Glutamatergic neuron (in vitro differentiated cells): Measurements from ENCODE around the gene KLF18. TPM values are rescaled to one million over a fixed set of nuclear protein-coding genes. Genes with fewer than 3 reads are reported as not detected.

Experiments used
- DNase-seq: peaks from one replicate; pipeline ENCODE4 v3.0.0; 2022
- H3K27ac Mint-ChIP-seq: one replicate; pipeline ENCODE4 v1.8.0; 2020; ENCODE audit warnings: mild to moderate bottlenecking, mixed read lengths, inconsistent platforms; ENCODE audit not compliant: unreplicated experiment
- H3K27me3 Mint-ChIP-seq: one replicate; pipeline ENCODE4 v1.8.0; 2020; ENCODE audit warnings: mild to moderate bottlenecking, moderate library complexity, mixed read lengths, inconsistent platforms; ENCODE audit not compliant: unreplicated experiment
- H3K36me3 Mint-ChIP-seq: one replicate; pipeline ENCODE4 v1.8.0; 2020; ENCODE audit warnings: mild to moderate bottlenecking, mixed read lengths, inconsistent platforms; ENCODE audit not compliant: unreplicated experiment
- H3K4me1 Mint-ChIP-seq: one replicate; pipeline ENCODE4 v1.8.0; 2020; ENCODE audit warnings: mild to moderate bottlenecking, low read depth, mixed read lengths, inconsistent platforms; ENCODE audit not compliant: unreplicated experiment
- H3K4me3 Mint-ChIP-seq: one replicate; pipeline ENCODE4 v1.8.0; 2020; ENCODE audit warnings: mild to moderate bottlenecking, mixed read lengths, inconsistent platforms; ENCODE audit not compliant: unreplicated experiment
- H3K9me3 Mint-ChIP-seq: one replicate; pipeline ENCODE4 v1.8.0; 2020; ENCODE audit warnings: mild to moderate bottlenecking, moderate library complexity, mixed read lengths, inconsistent platforms; ENCODE audit not compliant: unreplicated experiment
- CTCF ChIP-seq: fragments of 200-600 bp; sonication (generic); IDR thresholded peaks from one replicate; pipeline ENCODE4 v1.5.0; 2021; ENCODE audit not compliant: partially characterized antibody, unreplicated experiment
- total RNA-seq: library from RNA; stranded (reverse); fragmentation: NEBNext Ultra II Directional; extraction: Animal tissue kit (Norgen Biotek cat#: 25700); gene quantifications from one replicate; pipeline ENCODE4 v1.2.1, GENCODE V29; 2021; ENCODE audit not compliant: unreplicated experiment

Gene KLF18
- total RNA-seq, 1 donor from 2014 or later: 0.17 TPM

GRCh38 chr1:44100183-44100868 is 41.1 kb downstream of the KLF18 start:
- no peaks in the 10 kb centered on the region for H3K4me1 Mint-ChIP-seq
- H3K4me3 Mint-ChIP-seq: no peak overlapping the region
- H3K27me3 Mint-ChIP-seq: no peaks in the 10 kb centered on the region
- peaks cover 14% of the 10 kb centered on the region for H3K36me3 Mint-ChIP-seq
- TF ChIP-seq CTCF: no peak
- no peak overlapping the region for H3K27ac Mint-ChIP-seq
- H3K9me3 Mint-ChIP-seq: peaks cover 5% of the 10 kb centered on the region
- no peak for DNase-seq

GRCh38 chr1:44094047-44094446 is 47.4 kb downstream of the KLF18 start:
- Mint-ChIP-seq H3K9me3 (peaks cover 10% of the 10 kb centered on the region), H3K36me3 (peaks cover 14% of the 10 kb centered on the region), H3K4me1 (no peaks in the 10 kb centered on the region), H3K27me3 (no peaks in the 10 kb centered on the region), H3K4me3 (no peak overlapping the region), H3K27ac (no peak overlapping the region)
- TF ChIP-seq CTCF: no peak
- no peak for DNase-seq

GRCh38 chr1:44090429-44091252 is 50.8 kb downstream of the KLF18 start:
- no peak for TF ChIP-seq CTCF
- Mint-ChIP-seq H3K27ac (no peak overlapping the region), H3K4me3 (no peak overlapping the region), H3K4me1 (no peaks in the 10 kb centered on the region), H3K9me3 (peaks cover 6% of the 10 kb centered on the region), H3K36me3 (peaks cover 3% of the 10 kb centered on the region), H3K27me3 (peaks cover 4% of the 10 kb centered on the region)
- no peak for DNase-seq

- peaks cover 5% of the 10 kb centered on the region for H3K27me3 Mint-ChIP-seq
- no peak for DNase-seq
- H3K4me3 Mint-ChIP-seq: no peak overlapping the region
- no peak overlapping the region for H3K27ac Mint-ChIP-seq
- TF ChIP-seq CTCF: no peak
- H3K4me1 Mint-ChIP-seq: no peaks in the 10 kb centered on the region
- peaks cover 3% of the 10 kb centered on the region for H3K36me3 Mint-ChIP-seq
- H3K9me3 Mint-ChIP-seq: peaks cover 4% of the 10 kb centered on the region
Observed at GRCh38 chr1:44089371-44090048, 51.9 kb downstream of the KLF18 start.

Other genes with a start within 250 kb of the KLF18 start
- gene ARTN, start 207.8 kb downstream of the KLF18 start, total RNA-seq: not detected
- 53.2 TPM for gene IPO13, start 194.7 kb downstream of the KLF18 start, total RNA-seq
- gene DPH2, start 171.6 kb downstream of the KLF18 start, total RNA-seq: 25.3 TPM
- 208 TPM for gene ATP6V0B, start 166.7 kb downstream of the KLF18 start, total RNA-seq
- 45.7 TPM for gene B4GALT2, start 162.4 kb downstream of the KLF18 start, total RNA-seq
- gene CCDC24, start 150.0 kb downstream of the KLF18 start, total RNA-seq: 6.3 TPM
- 8.9 TPM for gene SLC6A9, start 110.2 kb downstream of the KLF18 start, total RNA-seq
- 10.9 TPM for gene KLF17, start 22.8 kb downstream of the KLF18 start, total RNA-seq
- 62.6 TPM for gene DMAP1, start 71.8 kb upstream of the KLF18 start, total RNA-seq
- gene ERI3, start 213.6 kb upstream of the KLF18 start, total RNA-seq: 37.0 TPM